T follicular helper cell (primary cell): Measurements from ENCODE around the gene STAT1.
"Not testable (repeated sequence)": the region's sequence is repeated elsewhere in the genome, so short reads cannot be mapped to it uniquely, and the experiment has no call there.

Experiments used
- DNase-seq: peaks from one replicate; pipeline ENCODE4 v3.0.0-alpha.2; 2020; ENCODE audit warnings: low read depth

The STAT1 gene

DNA sequence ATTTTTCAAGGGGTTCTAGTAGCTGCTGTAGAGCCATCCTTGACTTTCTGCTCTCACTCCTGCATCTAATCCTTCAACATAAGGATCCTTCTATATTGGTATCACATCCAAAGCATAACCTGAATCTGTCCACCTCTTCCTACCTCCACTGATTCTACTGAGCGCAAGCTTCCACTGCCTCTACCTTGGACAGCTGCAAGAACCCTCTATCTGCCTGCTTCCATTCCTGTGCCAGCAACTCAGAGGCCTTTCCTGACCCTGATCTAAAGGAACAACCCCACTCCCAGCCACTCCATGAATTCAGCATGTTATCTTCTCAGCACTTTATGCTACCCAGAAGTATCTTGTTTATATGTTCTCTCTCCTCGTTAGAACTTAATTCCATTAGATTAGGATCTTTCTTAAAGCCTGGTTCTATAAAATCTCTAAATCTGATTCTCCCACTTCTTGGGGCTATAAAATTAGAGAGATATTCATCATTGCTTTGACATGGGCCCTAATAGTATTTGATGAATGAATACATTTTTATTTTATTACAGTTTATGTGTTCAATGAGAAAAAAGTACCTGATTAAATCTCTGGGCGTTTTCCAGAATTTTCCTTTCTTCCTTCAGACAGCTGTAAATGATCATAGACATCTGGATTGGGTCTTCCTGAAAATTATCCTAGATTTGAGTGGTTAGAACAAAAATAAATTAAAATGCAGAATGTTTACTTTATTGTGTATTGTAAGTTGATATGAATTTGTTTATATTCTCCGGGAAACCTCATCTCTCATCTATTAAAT is 6.8 kb downstream of the STAT1 start:
- no peak for DNase-seq

DNA sequence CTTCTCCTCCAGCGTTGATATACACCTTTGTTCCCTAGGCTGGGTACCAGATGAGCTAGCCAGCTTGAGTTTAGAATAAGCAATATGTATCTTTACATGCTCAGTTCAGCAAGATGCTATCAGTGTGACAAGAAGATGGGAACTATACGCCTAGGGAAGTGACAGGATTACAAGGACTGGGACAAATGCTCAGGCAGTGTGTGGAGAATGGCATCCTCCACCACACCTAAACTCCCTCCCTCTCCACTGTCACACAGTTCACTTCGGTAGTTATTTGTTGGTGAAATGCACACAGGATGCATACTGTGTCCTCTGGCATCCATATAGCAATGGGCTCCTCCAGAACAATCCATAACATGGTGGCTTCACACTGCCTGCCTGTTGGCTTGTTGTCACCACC is 7.7 kb downstream of the STAT1 start:
- DNase-seq = no peak

GRCh38 chr2:191003405-191004309 is 10.3 kb downstream of the STAT1 start:
- DNase-seq = no peak

GRCh38 chr2:191001624-191002023 is 12.3 kb downstream of the STAT1 start:
- DNase-seq = no peak

GRCh38 chr2:191001032-191001431 is 12.9 kb downstream of the STAT1 start:
- no peak for DNase-seq

- DNase-seq = no peak
Measured at GRCh38 chr2:190999949-191000665, 13.9 kb downstream of the STAT1 start.

DNA sequence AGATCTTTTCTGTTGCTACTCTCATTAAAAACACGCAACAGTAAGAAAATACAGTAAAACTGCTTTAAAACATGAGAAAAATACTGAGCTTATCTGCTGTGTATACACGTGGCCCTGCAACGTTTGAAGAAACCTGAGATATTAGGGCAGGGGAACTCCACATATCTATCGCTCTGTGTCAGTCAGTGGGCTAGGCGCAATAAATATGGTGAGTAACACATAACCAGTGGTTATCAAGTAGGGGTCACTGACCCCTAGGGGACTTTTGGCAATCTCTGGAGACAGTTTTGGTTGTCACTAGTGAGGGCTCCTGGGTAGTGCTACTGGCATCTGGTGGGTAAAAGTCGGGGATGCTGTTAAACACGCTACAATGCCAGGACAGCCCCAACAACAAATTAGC is 14.9 kb downstream of the STAT1 start:
- no peak for DNase-seq

- DNase-seq = no peak
Measured at GRCh38 chr2:190997526-190998113, 16.4 kb downstream of the STAT1 start.

GRCh38 chr2:190996947-190997346 is 17.0 kb downstream of the STAT1 start:
- DNase-seq = no peak

GRCh38 chr2:190996338-190996946 is 17.5 kb downstream of the STAT1 start:
- DNase-seq = no peak

GRCh38 chr2:190995315-190995714 is 18.7 kb downstream of the STAT1 start:
- DNase-seq = not testable (repeated sequence)

- DNase-seq = no peak
Measured at GRCh38 chr2:190994148-190994547, 19.8 kb downstream of the STAT1 start.

DNA sequence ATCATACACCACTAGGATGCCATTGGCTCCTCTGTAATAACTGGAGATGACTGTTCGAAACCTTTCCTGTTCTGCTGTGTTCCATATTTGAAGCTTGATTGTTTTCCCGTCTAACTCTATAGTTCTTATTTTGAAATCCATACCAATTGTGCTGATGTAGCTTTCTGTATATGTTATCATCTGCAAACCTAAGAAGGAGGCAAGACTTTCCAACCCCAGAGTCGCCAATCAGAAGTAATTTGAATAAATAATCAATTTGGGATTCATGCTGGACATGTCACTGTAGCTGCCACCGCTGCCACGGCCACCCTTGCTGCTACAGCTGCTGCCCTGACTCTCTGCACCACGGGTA is 20.7 kb downstream of the STAT1 start:
- no peak for DNase-seq

GRCh38 chr2:190990132-190990531 is 23.8 kb downstream of the STAT1 start:
- no peak for DNase-seq

GRCh38 chr2:190988910-190989309 is 25.1 kb downstream of the STAT1 start:
- DNase-seq = no peak

GRCh38 chr2:190987938-190988337 is 26.0 kb downstream of the STAT1 start:
- DNase-seq = no peak

DNA sequence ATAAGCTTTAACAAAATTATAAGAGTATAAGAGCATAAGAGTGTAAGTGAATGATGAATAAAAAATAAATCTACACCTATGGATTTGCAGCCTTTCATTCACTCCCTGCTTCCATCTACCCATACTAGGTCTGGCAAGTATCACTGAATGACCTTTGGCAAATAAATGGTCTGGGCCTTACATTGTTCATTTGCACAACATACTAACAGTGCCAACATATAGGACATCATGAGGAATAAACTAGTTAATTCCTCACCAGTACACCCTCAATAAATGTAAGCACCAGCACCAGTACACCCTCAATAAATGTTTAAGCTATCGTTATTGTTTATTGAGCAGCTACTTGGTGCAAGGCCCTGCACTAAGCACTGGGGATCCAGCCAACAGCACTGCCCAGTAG is 26.9 kb downstream of the STAT1 start:
- DNase-seq = no peak

GRCh38 chr2:190986221-190986953 is 27.6 kb downstream of the STAT1 start:
- no peak for DNase-seq

- DNase-seq = no peak
Measured at GRCh38 chr2:190984595-190984994, 29.4 kb downstream of the STAT1 start.

GRCh38 chr2:190982262-190983034 is 31.5 kb downstream of the STAT1 start:
- DNase-seq = no peak
